Activated T-helper 17 cell treated with anti-CD3 and anti-CD28 coated beads, Interleukin-2, amount 50 U/mL, for 72 hours (primary cell): ENCODE data around the gene CCBE1. TPM values are rescaled to one million over a fixed set of nuclear protein-coding genes. Genes with fewer than 3 reads are reported as not detected.

ENCODE experiments used
- ATAC-seq: fragments of 150-1000 bp; cut with Tn5 transposase; replicated peaks from 2 replicates; pipeline ENCODE4 v1.10.0; 2021; ENCODE audit warnings: mild to moderate bottlenecking, moderate library complexity
- H3K27ac Mint-ChIP-seq: one replicate; pipeline ENCODE4 v1.8.0; 2022; ENCODE audit warnings: mixed read lengths
- H3K27me3 Mint-ChIP-seq: one replicate; pipeline ENCODE4 v1.8.0; 2022; ENCODE audit warnings: mixed read lengths
- H3K36me3 Mint-ChIP-seq: one replicate; pipeline ENCODE4 v1.8.0; 2022; ENCODE audit warnings: low read depth, mild to moderate bottlenecking, mixed read lengths
- H3K4me1 Mint-ChIP-seq: one replicate; pipeline ENCODE4 v1.8.0; 2022; ENCODE audit warnings: mixed read lengths
- H3K4me3 Mint-ChIP-seq: one replicate; pipeline ENCODE4 v1.8.0; 2022; ENCODE audit warnings: mild to moderate bottlenecking, mixed read lengths
- H3K9me3 Mint-ChIP-seq: one replicate; pipeline ENCODE4 v1.8.0; 2022; ENCODE audit warnings: mixed read lengths
- total RNA-seq, 2 donors: library from RNA; stranded (reverse); gene quantifications; one replicate each; pipeline ENCODE4 v1.2.3, GENCODE V29; 2022

CCBE1 gene
- total RNA-seq, 2 donors from 2014 or later: 0.04 to 0.08 TPM

- Mint-ChIP-seq H3K4me3 (no peak overlapping the region), H3K4me1 (no peaks in the 10 kb centered on the region), H3K27me3 (peaks cover 16% of the 10 kb centered on the region), H3K9me3 (peaks cover 5% of the 10 kb centered on the region), H3K27ac (no peak overlapping the region), H3K36me3 (no peaks in the 10 kb centered on the region)
- no peak for ATAC-seq
Observed at GRCh38 chr18:59620381-59620780, 76.8 kb downstream of the CCBE1 start.

DNA sequence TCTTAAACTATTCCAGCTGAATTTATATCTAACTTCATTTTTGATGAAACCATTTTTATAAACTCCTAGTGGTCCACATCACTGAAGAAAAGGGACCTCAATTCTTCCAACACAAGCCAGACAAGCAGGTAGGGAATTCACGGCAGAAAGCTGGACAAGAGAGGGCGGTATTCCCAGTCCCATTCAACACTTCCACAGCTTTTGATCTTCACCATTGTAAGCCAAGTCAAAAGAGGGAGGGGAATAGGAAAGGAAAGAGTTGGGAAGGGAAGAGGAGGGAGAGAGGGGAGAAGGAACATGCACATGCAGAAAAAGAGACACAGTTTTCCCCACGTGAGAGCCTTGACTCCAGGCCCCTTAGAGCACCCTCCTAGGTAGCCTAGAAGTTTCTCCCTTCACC is 77.4 kb downstream of the CCBE1 start:
- H3K9me3 Mint-ChIP-seq: peaks cover 5% of the 10 kb centered on the region
- no peak overlapping the region for H3K4me3 Mint-ChIP-seq
- ATAC-seq: no peak
- no peaks in the 10 kb centered on the region for H3K36me3 Mint-ChIP-seq
- peaks cover 16% of the 10 kb centered on the region for H3K27me3 Mint-ChIP-seq
- H3K4me1 Mint-ChIP-seq: no peaks in the 10 kb centered on the region
- H3K27ac Mint-ChIP-seq: no peak overlapping the region

- peaks cover 5% of the 10 kb centered on the region for H3K9me3 Mint-ChIP-seq
- no peak for ATAC-seq
- no peak overlapping the region for H3K27ac Mint-ChIP-seq
- H3K27me3 Mint-ChIP-seq: peaks cover 16% of the 10 kb centered on the region
- H3K4me1 Mint-ChIP-seq: no peaks in the 10 kb centered on the region
- H3K4me3 Mint-ChIP-seq: no peak overlapping the region
- no peaks in the 10 kb centered on the region for H3K36me3 Mint-ChIP-seq
Observed at GRCh38 chr18:59617468-59617932, 79.7 kb downstream of the CCBE1 start.

DNA sequence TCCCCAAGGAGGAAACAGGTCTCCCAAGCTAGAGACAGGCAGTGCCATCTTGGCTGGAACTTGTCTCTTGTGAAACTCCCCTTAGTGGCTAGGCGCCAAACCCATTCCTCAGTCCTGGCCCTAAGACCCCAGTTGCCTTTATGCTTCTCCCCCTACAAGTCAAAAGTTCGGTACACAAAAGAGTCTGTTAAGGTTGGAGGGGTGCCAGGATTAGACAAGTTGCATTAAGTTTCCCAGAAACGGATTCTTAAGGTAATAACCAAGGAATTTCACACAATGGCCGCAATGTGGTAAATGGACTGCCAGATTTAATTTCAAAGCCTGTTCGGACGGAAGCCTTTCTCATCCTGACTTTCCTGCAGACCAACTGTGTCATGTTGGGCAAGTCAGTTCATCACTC is 80.7 kb downstream of the CCBE1 start:
- no peak overlapping the region for H3K27ac Mint-ChIP-seq
- H3K4me1 Mint-ChIP-seq: no peaks in the 10 kb centered on the region
- peaks cover 5% of the 10 kb centered on the region for H3K9me3 Mint-ChIP-seq
- H3K36me3 Mint-ChIP-seq: no peaks in the 10 kb centered on the region
- no peak for ATAC-seq
- peaks cover 10% of the 10 kb centered on the region for H3K27me3 Mint-ChIP-seq
- no peak overlapping the region for H3K4me3 Mint-ChIP-seq

GRCh38 chr18:59613903-59614302 is 83.3 kb downstream of the CCBE1 start:
- Mint-ChIP-seq H3K36me3 (no peaks in the 10 kb centered on the region), H3K9me3 (peaks cover 5% of the 10 kb centered on the region), H3K27me3 (peaks cover 7% of the 10 kb centered on the region), H3K4me1 (no peaks in the 10 kb centered on the region), H3K4me3 (no peak overlapping the region), H3K27ac (no peak overlapping the region)
- ATAC-seq: no peak

- no peak overlapping the region for H3K4me3 Mint-ChIP-seq
- H3K27ac Mint-ChIP-seq: no peak overlapping the region
- H3K9me3 Mint-ChIP-seq: peaks cover 5% of the 10 kb centered on the region
- H3K36me3 Mint-ChIP-seq: no peaks in the 10 kb centered on the region
- no peaks in the 10 kb centered on the region for H3K4me1 Mint-ChIP-seq
- ATAC-seq: no peak
- peaks cover 7% of the 10 kb centered on the region for H3K27me3 Mint-ChIP-seq
Observed at GRCh38 chr18:59612381-59612780, 84.8 kb downstream of the CCBE1 start.

DNA sequence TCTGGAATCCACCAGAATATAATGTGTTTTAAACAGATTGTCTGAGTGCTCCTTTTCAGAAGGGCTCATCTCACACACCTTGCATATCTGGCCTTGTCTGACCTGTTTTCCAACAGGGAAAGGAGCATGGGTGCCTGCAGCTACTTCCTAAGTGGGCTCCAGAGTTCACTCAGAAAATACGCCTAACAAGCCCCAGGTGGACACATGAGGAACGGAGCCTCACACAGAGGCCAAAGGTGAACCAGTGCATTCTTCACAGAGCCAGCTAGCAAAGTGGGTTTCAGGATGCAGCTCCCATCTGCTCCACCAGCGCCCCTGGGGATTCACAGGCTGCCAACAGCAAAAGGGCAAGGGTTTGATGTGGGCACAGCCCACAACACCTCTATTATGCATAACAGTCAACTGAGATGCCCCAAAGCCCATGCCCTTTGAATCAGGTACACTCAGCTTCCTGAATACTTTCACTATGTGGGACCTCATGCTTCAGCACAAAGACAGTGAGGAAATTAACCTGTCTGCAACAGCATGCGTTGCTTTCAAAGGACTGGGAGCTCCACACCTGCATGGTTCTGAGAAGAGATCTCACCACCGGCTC is 86.6 kb downstream of the CCBE1 start:
- peaks cover 2% of the 10 kb centered on the region for H3K27me3 Mint-ChIP-seq
- H3K9me3 Mint-ChIP-seq: peaks cover 1% of the 10 kb centered on the region
- no peak for ATAC-seq
- H3K27ac Mint-ChIP-seq: no peak overlapping the region
- no peak overlapping the region for H3K4me3 Mint-ChIP-seq
- no peaks in the 10 kb centered on the region for H3K4me1 Mint-ChIP-seq
- no peaks in the 10 kb centered on the region for H3K36me3 Mint-ChIP-seq

DNA sequence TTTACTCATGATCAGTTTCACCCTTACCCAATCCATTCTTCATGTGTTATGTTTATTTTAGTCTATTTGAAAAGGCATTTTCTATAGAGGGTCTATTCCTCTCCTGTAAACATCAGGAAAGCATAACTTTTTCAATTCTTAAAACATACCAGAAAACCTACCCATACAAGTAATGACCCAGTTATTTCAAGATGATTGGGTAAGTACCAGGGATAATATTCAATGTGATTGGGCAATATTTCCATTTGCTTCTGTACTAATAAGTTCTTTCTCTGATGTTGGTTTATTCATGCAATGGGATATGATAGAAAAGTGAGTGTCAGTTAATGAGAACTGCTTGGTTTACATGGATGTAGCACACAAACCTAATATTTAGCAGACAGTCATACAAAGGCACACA is 87.6 kb downstream of the CCBE1 start:
- Mint-ChIP-seq H3K4me3 (no peak overlapping the region), H3K36me3 (no peaks in the 10 kb centered on the region), H3K27me3 (no peaks in the 10 kb centered on the region), H3K9me3 (no peaks in the 10 kb centered on the region), H3K4me1 (no peaks in the 10 kb centered on the region), H3K27ac (no peak overlapping the region)
- ATAC-seq: no peak

GRCh38 chr18:59607471-59607870 is 89.8 kb downstream of the CCBE1 start:
- Mint-ChIP-seq H3K9me3 (no peaks in the 10 kb centered on the region), H3K4me3 (no peak overlapping the region), H3K36me3 (no peaks in the 10 kb centered on the region), H3K27me3 (no peaks in the 10 kb centered on the region), H3K27ac (no peak overlapping the region), H3K4me1 (no peaks in the 10 kb centered on the region)
- no peak for ATAC-seq

DNA sequence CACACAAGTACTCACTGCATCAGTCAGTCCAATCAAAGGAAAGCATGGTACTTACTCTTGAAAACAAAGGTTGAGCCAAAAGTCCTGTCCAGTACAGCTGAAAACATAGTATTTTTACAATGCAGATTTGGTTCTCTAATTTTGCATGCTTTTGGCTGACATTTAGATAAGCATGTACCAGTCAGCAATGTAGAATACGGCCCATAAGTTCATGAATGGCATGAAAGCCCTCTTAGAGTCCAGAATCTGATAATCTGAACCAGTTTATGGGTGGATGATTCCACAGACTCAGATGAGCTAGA is 90.2 kb downstream of the CCBE1 start:
- no peak for ATAC-seq
- no peaks in the 10 kb centered on the region for H3K9me3 Mint-ChIP-seq
- H3K36me3 Mint-ChIP-seq: no peaks in the 10 kb centered on the region
- no peak overlapping the region for H3K27ac Mint-ChIP-seq
- H3K27me3 Mint-ChIP-seq: no peaks in the 10 kb centered on the region
- no peaks in the 10 kb centered on the region for H3K4me1 Mint-ChIP-seq
- no peak overlapping the region for H3K4me3 Mint-ChIP-seq

- no peaks in the 10 kb centered on the region for H3K4me1 Mint-ChIP-seq
- peaks cover 2% of the 10 kb centered on the region for H3K9me3 Mint-ChIP-seq
- ATAC-seq: no peak
- H3K4me3 Mint-ChIP-seq: no peak overlapping the region
- H3K36me3 Mint-ChIP-seq: no peaks in the 10 kb centered on the region
- H3K27ac Mint-ChIP-seq: no peak overlapping the region
- no peaks in the 10 kb centered on the region for H3K27me3 Mint-ChIP-seq
Observed at GRCh38 chr18:59606193-59607077, 90.8 kb downstream of the CCBE1 start.

- Mint-ChIP-seq H3K9me3 (peaks cover 4% of the 10 kb centered on the region), H3K36me3 (no peaks in the 10 kb centered on the region), H3K27ac (no peak overlapping the region), H3K4me1 (no peaks in the 10 kb centered on the region), H3K27me3 (no peaks in the 10 kb centered on the region), H3K4me3 (no peak overlapping the region)
- ATAC-seq: no peak
Observed at GRCh38 chr18:59605633-59606192, 91.5 kb downstream of the CCBE1 start.

- H3K27ac Mint-ChIP-seq: no peak overlapping the region
Observed at GRCh38 chr18:59604877-59605276, 92.3 kb downstream of the CCBE1 start.

GRCh38 chr18:59597049-59597448 is 100.2 kb downstream of the CCBE1 start:
- H3K4me3 Mint-ChIP-seq: no peak overlapping the region
- H3K4me1 Mint-ChIP-seq: no peaks in the 10 kb centered on the region
- H3K36me3 Mint-ChIP-seq: no peaks in the 10 kb centered on the region
- H3K27ac Mint-ChIP-seq: no peak overlapping the region
- peaks cover 13% of the 10 kb centered on the region for H3K9me3 Mint-ChIP-seq
- peaks cover 4% of the 10 kb centered on the region for H3K27me3 Mint-ChIP-seq
- no peak for ATAC-seq

More at GRCh38 chr18:59604877-59605276, 92.3 kb downstream of the CCBE1 start:
- Mint-ChIP-seq H3K4me1 (no peaks in the 10 kb centered on the region), H3K9me3 (peaks cover 4% of the 10 kb centered on the region), H3K4me3 (no peak overlapping the region), H3K36me3 (no peaks in the 10 kb centered on the region), H3K27me3 (no peaks in the 10 kb centered on the region)
- no peak for ATAC-seq

DNA sequence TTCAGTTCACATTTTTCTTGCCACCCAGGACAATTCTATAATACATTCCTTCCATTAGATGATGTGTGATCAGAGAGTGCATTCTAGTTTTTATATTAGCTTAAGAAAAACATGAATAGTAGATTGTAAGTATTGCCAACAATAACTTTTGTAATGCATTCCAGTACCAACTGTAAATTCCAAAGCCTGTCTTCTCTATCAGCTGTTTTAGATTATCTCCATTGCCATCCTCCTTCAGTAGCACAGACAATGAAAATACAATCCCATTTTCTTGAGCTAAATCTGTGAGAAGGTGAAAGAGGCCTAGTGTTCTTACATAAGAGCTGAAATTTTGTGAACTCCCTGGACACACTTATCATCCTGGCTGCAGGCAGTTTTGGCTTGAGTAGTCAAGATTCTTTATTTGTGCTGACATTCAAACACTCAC is 103.9 kb downstream of the CCBE1 start:
- H3K4me3 Mint-ChIP-seq: no peak overlapping the region
- no peaks in the 10 kb centered on the region for H3K36me3 Mint-ChIP-seq
- H3K27ac Mint-ChIP-seq: no peak overlapping the region
- ATAC-seq: no peak
- H3K9me3 Mint-ChIP-seq: peaks cover 5% of the 10 kb centered on the region
- H3K4me1 Mint-ChIP-seq: no peaks in the 10 kb centered on the region
- H3K27me3 Mint-ChIP-seq: peaks cover 4% of the 10 kb centered on the region
